Kidney glomerular epithelial cell (primary cell): ENCODE results near the gene SRCIN1.
"Not testable (repeated sequence)": the region's sequence is repeated elsewhere in the genome, so short reads cannot be mapped to it uniquely, and the experiment has no call there.

Experiments used
- DNase-seq: peaks from one replicate; lab custom pipeline; 2025; lab: John Stamatoyannopoulos, UW

Gene SRCIN1

GRCh38 chr17:38543403-38544174 lies 62.2 kb downstream of the SRCIN1 start:
- DNase-seq, result no peak

- DNase-seq, result no peak
These were observed 63.5 kb downstream of the SRCIN1 start for GRCh38 chr17:38542286-38542685.

GRCh38 chr17:38541281-38541680 lies 64.5 kb downstream of the SRCIN1 start:
- DNase-seq, result no peak

- no peak for DNase-seq
These were observed 65.2 kb downstream of the SRCIN1 start for GRCh38 chr17:38540514-38541045.

GRCh38 chr17:38539386-38539785 lies 66.4 kb downstream of the SRCIN1 start:
- no peak for DNase-seq

GRCh38 chr17:38538906-38539305 lies 66.8 kb downstream of the SRCIN1 start:
- DNase-seq, result no peak

- DNase-seq, result no peak
These were observed 69.1 kb downstream of the SRCIN1 start for GRCh38 chr17:38536661-38537060.

- DNase-seq, result no peak
These were observed 69.9 kb downstream of the SRCIN1 start for GRCh38 chr17:38535886-38536285.

GRCh38 chr17:38534498-38534885 lies 71.3 kb downstream of the SRCIN1 start:
- no peak for DNase-seq

GRCh38 chr17:38533866-38534497 lies 71.8 kb downstream of the SRCIN1 start:
- DNase-seq, result no peak

- no peak for DNase-seq
These were observed 72.5 kb downstream of the SRCIN1 start for GRCh38 chr17:38533241-38533640.

GRCh38 chr17:38532451-38532850 lies 73.3 kb downstream of the SRCIN1 start:
- DNase-seq, result no peak

GRCh38 chr17:38531761-38532160 lies 74.0 kb downstream of the SRCIN1 start:
- not testable (repeated sequence) for DNase-seq

GRCh38 chr17:38530856-38531255 lies 74.9 kb downstream of the SRCIN1 start:
- not testable (repeated sequence) for DNase-seq

GRCh38 chr17:38528141-38528540 lies 77.6 kb downstream of the SRCIN1 start:
- DNase-seq, result not testable (repeated sequence)

GRCh38 chr17:38526526-38526925 lies 79.2 kb downstream of the SRCIN1 start:
- DNase-seq, result not testable (repeated sequence)

- DNase-seq, result no peak
These were observed 93.2 kb downstream of the SRCIN1 start for GRCh38 chr17:38512473-38513058.

- peak; percentile 66 for DNase-seq
These were observed 94.3 kb downstream of the SRCIN1 start for GRCh38 chr17:38511150-38512108.

GRCh38 chr17:38510421-38511149 lies 95.2 kb downstream of the SRCIN1 start:
- DNase-seq, result no peak

- no peak for DNase-seq
These were observed 95.9 kb downstream of the SRCIN1 start for GRCh38 chr17:38509772-38510420.
